Posterior vena cava (tissue), 2 donors: Measurements from ENCODE around the gene GINS3. TPM values are rescaled to one million over a fixed set of nuclear protein-coding genes. Genes with fewer than 3 reads are reported as not detected.

Experiments used
- DNase-seq: peaks from one replicate; pipeline ENCODE4 v3.0.0-alpha.2; 2020; ENCODE audit warnings: low spot score
- intact Hi-C, 2 donors: fragments of 100-400 bp; cut with DNase I; formaldehyde crosslinking; loops; one replicate each; pipeline versions ENCODE4 v1.14.1 to v1.14.2; 2022 to 2023
- total RNA-seq, 2 donors: library from RNA; stranded (reverse); fragmentation: NEBNext Ultra II Directional; extraction: Animal tissue kit (Norgen Biotek cat#: 25700); gene quantifications; one replicate each; pipeline ENCODE4 v1.2.1, GENCODE V29; 2021
- donor health status: DM: yes; HTN: yes; CAD: no.
- donor health status: DM: yes; HTN: yes; CAD: no.

GINS3 gene
- total RNA-seq, 2 donors from 2014 or later = 1.6 to 2.0 TPM

DNA sequence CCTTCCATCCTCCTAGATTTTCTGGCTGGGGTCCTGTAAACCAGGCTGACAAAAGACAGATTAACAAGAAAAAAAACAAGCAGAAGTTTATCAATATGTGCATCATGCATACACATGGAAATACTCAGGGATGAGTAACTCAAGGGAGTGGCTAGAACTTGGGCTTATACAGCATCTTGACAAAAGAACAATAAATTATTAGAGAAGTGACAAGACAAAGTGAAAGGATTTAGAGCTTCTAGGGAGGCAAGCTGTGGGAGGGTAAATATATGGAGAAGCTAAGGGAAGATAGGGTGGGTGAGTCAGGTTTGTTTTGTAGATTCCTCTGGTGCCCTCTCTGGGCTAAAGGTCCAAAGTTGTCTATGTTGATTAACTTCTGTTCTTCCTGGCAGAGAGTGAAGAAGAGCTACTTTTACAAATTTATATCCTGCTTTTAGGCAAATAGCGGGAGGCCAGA lies 59.7 kb downstream of the GINS3 start:
- intact Hi-C loops = no loop called here
- no peak for DNase-seq

- no peak for DNase-seq
- intact Hi-C loops = no loop called here
Observed at GRCh38 chr16:58452640-58453039, 60.4 kb downstream of the GINS3 start.

DNA sequence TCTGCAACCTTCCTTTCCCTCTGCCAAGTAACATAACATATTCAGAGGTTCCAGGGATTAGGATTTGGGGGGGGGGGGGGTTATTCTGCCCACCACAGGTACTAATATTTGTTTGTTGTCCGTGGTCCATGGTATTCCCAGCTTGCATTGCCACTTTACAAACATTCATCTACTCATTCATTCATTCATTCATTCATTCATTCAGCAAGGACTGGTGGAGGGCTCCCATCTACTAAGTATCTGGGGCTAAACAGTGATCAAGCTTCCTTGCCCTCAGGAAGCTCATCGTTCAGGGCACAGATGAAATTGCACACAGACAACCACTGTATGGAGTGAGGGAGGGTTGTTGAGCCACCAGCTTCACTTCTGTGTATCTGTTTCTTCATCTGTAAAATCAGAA lies 61.9 kb downstream of the GINS3 start:
- DNase-seq = no peak
- intact Hi-C loops = no loop called here

DNA sequence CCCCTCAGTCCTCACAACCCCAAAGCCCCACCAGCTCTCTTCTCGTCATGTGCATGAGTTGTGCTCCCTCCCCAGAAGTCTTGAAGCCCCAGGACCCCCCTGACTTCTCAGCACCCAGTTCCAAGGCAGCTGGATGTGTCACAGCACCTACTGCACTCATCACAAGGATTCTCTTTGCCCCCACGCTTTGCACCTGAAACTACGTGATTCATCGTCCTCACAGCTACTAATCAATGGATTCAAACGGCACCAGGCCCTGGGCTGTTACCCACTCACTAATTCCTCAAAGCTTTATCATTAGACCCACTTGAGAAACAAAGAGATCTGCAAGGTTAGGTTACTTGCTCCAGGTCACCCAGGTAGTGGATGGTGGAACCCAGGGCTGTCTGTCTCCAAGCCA lies 62.6 kb downstream of the GINS3 start:
- intact Hi-C loops = no loop called here

More for the DNA sequence above, 62.6 kb downstream of the GINS3 start:
- DNase-seq = peak; percentile 20

Other genes starting within 250 kb of the GINS3 start
- 10 to 100 TPM; 39.9 to 41.8 TPM for gene CSNK2A2, start 194.4 kb upstream of the GINS3 start, total RNA-seq
- gene PRSS54, start 97.4 kb upstream of the GINS3 start, total RNA-seq = not detected
- 1 to 10 TPM; 5.8 to 8.6 TPM for gene NDRG4, start 107.7 kb downstream of the GINS3 start, total RNA-seq
- gene SETD6, start 123.0 kb downstream of the GINS3 start, total RNA-seq = 10 to 100 TPM in 1 of 2 donors, 1 to 10 TPM in 1; 9.9 to 13.5 TPM
- 100 to 1,000 TPM; 102 to 116 TPM for gene CNOT1, start 237.4 kb downstream of the GINS3 start, total RNA-seq